ENCODE data around the gene ZBTB17.
A peak's percentile ranks its signal among the peaks of the same experiment; 100 is the strongest.
"Not testable (repeated sequence)": the region's sequence is repeated elsewhere in the genome, so short reads cannot be mapped to it uniquely, and the experiment has no call there.

Gene ZBTB17

DNA sequence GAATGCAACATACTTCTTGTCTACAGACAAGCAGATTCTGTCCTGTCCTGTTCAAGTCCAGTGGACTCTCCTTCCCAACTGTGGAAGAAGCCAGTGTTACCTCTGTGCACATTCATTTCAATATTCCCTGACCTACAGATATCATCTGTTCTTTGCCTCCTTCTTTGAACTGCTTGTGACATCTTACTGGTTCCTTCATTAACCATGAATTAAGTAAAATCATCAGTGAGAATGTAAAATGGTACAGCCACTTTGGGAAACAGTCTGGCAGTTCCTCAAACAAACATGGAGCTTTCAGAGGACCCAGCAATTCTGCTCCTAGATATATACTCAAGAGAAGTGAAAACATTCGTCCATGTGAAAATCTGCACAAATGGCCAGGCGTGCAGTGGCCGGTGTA is 34.9 kb upstream of the ZBTB17 start:
- DNase-seq = no peak

DNA sequence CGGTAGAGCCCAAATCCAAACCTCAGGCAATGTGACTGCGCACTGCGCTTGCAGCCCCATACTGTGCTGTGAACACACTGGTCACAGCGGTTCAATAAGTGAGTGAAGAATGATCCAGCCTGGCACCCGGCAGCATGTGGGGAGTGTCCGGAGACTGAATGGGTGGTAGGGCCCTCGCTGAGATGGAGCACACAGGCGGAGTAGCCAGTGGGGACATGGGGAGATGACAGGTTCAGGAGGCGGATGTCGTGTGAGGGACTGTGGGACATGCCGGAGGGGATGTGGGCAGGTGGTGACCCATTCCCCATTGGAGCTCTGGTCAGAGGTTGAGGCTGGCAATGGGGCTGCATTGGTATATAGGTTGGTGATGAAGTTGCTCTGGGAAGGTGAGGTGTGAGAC is 33.8 kb upstream of the ZBTB17 start:
- no peak for DNase-seq

DNA sequence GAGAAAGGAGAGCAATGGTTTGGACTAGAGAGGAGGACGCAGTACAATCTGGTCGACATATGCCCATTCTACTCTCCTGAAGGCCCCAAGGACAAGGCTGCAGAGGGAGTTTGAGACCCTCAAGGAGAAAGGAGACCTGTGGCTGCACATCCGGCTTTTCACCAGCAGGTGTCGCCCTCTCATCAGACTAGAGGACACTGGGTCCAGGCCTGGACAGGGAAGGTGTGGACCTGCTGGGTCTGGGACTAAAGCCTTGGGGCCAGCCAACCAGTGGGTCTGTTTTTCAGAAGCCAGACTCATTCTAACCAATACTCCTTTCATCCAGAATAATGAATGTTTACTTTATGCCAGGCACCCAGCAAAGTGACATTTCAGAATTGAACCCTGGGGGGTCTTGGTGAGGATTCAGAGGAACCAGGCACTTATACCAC is 33.1 kb upstream of the ZBTB17 start:
- peak; percentile 80 to 86 for DNase-seq

DNA sequence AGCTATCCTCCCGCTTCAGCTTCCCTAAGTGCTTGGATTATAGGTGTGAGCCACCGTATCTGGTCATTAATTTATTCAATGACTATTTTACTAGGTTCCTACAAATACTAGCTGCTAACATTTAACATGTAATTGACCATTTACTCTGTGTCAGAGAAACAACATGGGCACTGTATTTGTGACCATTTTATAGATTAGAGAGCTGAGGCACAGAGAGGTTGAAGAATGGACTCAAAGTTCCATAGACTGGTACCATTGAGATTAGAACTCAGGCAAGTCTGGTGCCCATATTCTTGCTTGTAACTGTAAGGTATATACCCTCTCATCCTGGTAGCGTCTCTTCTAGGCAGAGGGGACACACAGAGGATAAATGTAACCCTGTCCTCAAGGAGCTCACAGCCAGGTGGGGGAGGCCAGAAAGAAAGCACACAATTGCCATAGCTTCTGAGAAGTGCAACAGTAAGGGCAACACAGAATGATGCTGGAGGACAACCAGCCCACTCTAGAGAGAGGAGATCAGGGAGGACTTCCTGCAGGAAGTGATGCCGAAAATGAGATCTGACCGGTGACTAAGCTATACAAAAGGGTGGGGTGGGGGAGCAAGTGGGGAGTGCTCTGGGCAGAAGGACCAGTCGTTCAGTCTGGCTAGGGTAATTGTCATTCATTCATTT is 31.9 kb upstream of the ZBTB17 start:
- DNase-seq = no peak

DNA sequence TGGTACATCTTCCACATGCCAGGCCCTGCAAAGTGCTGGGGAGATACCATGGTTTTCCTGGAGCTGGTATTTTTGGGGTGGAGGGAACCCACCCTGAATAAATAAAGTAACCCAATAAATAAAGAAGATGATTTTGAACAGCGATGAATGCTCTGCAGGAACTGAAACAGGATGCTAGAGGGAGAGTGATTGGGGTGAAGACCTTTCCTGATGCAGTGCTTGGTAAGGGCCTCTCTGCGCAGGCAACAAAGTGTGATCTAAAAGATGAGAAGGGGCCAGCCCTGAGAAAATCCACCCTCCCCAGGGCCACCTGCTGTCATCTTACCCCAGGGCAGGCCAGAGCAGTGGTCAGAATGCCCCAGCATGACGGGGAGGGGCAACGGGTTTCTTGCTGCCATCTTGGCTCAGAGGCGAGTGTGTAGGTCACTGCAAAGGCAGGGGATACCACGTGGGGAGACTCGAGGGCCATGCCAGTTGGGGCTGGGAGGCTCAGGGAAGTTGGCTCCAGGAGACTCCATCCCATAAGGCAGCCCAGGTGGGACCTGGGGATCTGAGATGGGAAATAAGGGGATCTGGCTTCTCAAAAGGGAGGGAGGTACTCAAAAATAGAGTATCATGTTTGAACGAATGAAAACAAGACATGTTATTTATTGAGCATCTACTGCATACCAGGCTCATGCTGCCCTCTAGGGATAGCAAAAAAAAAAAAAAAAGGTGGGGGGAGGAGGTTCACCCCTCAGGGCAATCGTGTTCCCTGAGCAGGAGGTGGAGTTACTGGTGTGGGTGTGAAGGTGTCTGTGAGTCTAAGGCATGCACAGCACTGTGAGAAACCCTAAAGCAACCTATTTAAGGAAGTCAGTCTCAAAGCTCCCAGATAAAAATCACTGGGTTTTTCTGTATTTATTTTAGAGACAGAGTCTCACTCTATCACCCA is 30.9 kb upstream of the ZBTB17 start:
- DNase-seq = peak; percentile 18 to 24

DNA sequence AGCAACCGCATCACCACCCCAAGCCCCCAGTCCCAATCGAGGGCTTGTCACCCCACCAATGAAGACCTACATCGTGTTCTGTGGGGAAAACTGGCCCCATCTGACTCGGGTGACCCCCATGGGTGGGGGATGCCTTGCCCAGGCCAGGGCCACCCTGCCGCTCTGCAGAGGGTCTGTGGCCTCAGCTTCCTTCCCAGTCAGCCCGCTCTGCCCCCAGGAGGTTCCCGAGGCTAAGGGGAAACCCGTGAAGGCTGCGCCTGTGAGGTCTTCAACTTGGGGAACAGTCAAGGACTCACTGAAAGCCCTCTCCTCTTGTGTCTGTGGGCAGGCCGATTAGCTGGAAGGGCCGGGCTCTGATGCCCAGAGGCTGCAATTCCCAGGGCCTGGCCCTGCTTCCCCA is 30.1 kb upstream of the ZBTB17 start:
- DNase-seq = no peak

DNA sequence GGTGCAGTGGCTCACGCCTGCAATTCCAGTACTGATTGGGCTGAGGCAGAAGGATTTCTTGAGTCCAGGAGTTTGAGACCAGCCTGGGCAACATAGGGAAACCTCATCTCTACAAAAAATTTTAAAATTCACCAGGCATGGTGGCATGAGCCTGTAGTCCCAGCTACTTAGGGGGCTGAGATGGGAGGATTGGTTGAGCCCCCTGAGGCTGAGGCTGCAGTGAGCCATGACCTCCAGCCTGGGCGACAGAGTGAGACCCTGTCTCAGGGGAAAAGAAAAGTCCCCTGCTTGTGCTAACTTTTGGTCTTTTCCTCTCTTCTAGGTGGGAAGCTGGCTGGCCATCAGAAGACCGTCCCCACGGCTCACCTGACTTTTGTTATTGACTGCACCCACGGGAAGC is 29.7 kb upstream of the ZBTB17 start:
- DNase-seq = no peak

DNA sequence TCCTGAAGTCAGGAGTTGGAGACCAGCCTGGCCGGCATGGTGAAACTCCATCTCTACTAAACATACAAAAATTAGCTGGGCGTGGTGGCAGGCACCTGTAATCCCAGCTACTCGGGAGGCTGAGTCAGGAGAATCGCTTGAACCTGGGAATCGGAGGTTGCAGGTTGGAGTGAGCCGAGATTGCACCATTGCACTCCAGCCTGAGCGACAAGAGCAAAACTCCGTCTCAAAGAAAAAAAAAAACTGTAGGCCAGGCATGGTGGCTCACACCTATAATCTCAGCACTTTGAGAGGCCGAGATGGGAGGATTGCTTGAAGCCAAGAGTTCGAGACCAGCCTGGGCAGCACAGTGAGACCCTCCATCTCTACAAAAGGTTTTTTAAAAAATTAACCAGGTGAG is 25.4 kb upstream of the ZBTB17 start:
- DNase-seq = not testable (repeated sequence)

DNA sequence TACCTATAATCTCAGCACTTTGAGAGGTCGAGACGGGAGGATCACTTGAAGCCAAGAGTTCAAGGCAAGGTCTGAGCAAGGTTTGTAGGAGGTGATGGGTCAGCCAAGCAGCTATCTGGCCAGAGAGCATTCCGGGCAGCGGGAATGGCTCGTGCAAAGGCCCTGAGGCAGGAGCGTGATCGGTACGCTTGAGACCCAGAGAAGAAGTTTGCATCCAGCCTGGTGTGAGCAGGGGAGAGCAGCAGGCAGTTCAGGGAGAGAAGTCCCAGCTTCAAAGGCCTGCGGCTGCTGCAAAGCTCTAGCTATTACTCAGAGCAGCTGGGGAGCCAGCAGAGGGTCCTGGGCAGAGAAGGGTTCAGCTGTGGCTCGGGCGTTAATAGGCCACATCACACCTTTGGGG is 23.0 kb upstream of the ZBTB17 start:
- no peak for DNase-seq

DNA sequence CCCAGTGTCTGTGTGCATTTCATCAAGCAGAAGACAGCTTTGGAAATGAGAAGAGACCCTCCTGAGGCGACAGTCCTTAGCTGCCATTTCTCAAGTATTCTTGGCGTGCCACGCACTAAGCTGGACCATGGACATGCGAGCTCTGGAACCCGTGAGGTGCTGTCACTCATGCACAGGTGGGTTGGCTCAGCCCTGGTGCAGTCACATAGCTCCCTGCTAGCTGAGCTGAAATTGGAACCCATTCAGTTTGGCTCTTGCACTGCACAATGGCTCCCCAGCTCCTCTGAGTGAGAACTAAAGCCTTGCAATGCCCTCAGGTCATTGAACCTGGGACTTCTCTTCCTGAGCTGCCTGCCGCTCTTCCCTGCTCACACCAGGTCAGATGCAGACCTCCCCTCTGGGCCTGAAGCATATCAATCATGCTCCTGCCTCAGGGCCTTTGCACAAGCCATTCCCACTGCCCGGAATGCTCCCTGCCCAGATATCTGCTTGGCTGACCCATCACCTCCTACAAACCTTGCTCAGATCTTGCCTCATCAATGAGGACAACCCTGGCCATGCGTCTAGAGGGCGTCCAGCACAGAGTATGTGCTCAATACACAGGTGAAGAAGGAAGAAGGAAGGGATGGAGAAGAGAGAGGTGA is 21.9 kb upstream of the ZBTB17 start:
- DNase-seq = no peak

DNA sequence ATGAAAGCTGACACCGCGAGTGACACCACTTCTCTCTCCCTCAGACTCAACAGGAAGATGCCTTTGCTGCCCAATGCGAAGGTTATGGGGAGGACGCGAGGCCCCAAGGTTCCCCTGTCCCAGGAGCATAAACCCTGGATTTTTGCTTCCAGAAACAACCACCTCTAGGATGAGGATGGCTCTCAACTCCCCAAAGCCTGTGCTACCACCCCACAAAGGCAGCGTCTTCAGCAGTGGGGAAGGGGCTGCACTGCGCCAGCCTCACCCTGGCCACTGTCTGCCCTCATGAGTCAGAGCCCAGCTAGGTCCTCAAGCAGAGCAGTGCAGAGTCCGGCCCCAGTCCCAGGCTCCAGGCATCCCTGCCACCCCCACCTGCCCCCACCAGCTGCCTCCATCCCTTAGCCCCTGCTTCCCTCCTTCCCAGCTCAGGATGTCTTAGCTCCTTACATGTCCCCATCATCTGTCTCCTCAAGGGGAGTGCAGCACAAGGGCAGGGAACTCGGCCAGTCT is 21.2 kb upstream of the ZBTB17 start:
- no peak for DNase-seq

DNA sequence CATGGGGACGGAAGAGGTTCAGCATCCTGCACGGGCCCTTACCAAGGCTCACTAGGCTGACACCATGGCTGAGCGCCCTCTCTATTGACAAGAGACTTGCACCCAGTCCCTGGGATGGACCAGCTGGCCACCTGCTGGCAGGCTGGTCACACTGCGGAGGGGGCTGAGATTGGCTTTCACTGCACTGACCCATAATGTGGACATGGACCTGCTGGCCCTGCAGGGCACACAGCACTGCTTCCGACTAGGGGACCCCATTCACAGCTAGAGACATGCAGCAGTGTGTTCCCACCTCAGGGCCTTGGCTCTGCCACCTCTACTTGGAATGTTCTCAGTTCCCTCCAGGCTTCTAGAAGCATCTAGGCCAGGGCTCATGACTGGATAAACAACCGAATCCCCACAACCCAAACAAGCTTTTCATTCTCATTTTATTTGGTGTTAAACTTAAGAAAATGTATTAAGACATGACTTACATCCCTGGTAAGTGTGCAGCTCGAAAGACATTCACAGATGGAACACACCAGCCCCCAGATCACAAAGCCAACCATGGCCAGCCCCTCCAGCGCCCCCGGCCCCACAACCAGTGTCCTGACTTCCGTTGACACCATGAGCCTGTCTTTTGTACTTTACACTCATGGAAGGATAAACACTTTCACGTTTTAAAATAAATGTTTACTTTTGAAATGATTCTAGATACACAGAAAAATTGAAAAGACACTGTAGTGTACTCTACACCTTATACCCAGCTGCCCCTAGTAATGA is 18.9 kb upstream of the ZBTB17 start:
- peak; percentile 60 to 70 for DNase-seq

DNA sequence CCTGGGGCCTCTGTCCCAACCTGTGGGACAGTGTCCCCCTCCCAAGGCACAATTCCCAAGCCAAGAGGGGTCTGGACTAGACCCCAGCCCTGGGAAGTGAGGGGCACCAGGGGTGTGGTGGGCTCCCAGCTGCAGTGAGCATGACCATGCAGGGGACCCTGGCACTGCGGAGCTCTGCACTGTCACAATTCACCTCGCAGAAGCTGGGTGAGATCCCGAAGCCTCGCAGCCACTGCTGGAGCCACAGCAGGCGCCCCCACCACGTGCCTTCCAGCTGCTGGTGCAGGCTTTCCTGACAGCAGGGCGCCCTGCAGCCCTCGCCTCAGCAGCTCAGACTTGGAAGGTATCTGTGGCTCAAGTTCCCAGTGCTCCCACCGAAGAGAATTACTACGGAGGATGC is 18.2 kb upstream of the ZBTB17 start:
- DNase-seq = no peak

DNA sequence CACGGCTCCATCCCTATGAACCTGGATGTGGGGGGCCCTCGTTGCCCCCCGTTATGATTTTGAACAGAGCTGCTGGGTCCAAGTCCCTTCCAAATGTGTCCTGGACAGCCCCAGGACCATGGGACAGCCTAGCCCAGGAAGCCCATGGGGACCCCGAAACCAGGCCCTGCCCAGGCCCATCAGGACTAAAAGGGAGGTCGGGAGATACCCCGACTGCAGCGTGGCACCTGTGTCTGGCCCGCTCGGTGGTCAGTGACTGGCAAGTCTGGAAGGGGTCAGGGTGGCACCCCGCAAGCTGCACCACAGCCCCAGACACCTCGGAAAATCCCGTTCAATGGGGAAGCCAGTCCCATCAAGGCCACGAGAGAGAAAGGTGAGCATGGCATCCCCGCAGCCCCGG is 17.8 kb upstream of the ZBTB17 start:
- DNase-seq = no peak

DNA sequence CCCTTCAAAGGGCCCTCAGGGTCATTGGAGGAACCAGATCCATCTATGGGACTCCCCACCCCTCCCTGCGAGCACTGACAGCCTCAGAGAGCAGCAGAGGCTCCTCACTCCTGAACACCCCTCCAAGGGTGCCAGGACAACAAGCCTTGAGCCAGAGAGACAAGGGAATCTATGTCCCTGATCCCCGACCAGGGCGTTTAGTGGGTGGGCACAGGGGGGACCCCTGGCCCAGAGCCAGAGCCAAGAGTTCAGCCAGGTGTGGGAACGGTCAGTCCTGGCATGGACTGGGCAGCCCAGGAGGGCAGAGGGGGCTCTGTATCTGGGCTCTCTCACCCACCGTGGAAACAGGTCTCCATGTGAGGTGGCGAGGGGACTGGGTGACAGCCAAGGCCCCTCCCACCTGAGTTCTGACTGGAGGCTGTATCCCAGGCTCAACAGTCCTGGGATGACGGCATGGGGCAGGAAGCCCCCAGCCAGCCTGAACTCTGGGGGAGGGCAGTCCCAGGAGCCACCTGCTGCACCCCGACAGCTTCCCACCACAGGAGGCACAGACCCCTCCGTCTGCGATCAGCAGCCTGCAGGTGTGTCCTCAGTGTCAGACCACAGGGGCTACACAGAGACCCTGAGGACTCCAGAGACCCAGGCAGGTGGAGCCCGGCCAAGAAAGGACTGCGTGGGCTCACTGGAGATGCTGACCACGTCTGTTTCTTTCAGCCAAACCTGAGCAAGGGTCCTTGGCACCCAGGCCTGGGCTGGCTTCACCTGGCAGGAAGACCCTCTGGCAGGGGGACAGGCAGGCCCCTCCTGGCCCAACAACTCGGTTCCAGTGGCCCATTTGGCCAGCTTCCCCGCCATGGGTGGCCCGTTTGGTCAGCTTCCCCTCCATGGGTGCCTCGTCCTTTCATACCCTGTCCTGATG is 16.9 kb upstream of the ZBTB17 start:
- no peak for DNase-seq

DNA sequence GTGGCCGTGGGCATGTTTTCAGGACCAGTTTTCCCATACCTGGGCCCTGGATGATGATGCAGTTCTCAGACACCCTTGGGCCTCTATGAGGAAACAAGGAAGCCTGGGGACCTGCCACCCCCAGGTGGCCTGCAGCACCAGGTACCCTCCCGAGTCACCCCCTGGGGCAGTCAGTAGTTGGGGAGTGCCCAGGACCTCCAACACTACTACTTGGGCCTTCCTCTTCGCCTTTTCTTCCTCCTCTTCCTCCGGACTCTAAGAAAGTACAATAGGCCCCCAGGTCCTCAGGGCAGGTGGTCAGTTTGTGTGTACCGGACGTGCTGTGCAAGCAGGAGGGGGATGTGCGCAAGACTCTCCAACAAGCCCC is 16.3 kb upstream of the ZBTB17 start:
- no peak for DNase-seq

DNA sequence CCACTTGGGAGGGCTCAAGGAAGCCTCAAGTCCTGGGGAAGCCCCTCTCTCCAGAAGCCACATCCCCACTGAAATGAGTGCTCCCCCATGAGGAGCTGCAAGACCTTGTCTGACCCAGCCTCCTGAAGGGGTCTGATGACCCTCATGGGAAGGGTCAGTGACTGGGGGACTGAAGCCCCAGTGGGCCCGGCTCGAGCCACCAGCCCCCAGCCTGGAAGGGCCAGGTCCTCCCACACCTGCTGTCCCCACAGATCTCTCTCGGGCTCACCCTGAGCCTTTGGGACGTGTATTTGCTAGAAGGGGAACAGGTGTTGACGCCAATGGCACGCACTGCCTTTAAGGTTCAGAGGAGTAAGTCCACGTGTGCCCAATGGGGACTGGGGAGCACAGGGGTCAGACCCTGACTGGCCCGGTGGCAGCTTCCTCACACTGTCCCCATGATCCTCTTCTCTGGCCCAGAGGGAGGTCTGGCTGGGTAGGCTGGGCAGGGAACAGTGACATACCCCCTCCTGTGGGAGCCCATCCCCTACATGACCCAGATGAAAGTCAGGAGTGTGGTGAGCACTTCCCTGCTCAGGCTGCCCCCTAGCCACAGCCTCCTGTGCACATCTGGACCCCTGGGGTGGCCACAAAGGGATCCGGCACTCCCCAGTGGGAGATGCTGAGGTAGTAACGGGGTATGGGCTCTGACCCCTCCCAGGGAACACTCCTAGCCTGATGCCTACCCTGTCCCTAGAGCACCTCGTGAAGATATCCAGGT is 15.7 kb upstream of the ZBTB17 start:
- DNase-seq = no peak

DNA sequence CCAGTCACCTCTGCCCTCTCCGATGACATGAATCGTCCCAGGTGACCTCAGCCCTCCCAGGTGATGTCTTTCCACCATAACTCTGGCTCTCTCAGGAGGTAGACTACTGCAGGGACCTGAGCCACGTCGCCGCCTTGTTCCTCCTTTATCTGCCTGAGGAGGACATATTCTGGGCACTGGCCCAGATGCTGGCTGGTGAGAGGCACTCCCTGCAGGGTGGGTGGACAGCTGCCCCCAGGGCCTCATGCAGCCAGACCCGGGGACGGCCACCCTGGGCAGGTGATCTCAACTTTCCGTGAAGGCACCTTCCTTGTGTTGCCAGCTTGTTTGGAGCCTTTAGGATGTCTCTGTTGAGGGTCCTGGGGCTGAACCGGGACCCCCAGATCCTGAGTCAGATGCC is 13.9 kb upstream of the ZBTB17 start:
- no peak for DNase-seq

DNA sequence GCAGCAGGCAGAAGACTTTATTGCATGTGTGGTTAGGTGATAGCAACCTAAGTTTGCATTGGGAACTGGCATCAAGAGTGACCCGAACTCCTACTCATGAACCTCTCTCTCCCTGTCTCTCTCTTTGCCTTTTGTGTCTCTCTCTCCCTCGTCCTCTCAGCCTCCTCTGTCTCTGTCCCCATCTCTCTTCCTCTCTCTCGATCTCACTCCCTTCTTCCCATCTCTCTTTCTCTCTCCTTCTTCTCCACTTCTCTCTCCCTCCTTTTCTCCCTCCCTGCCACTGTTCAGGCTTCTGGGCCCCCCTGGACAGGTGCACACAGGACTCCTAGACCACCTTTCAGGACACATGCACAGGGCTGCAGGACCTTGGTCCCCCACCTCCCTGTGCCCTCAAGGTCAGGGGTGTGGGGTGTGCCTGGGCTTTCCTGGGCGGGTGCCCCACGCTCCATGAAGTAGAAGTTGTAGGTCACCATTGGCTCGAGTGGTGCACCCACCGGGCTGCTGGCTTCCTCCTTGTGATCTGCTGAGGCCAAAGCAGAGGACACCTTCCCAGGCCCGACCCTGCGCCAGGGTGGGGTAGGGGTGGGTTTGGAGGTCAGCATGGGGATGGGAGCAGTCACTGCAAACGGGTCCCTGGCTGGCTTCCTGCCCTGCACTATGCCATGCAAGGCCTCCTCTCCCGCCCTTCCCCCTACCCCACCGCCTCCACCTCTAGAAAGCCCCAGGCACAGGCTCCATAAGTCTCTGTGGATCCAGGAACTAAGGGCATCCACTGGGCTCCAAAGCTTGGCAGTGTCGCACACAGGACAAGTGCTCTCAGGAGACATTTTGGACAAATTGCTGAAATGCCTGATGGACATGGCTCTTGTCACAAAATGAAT is 13.2 kb upstream of the ZBTB17 start:
- DNase-seq = no peak
